ENCODE results near the gene ZNF470. TPM values are rescaled to one million over a fixed set of nuclear protein-coding genes. Genes with fewer than 3 reads are reported as not detected.

The ZNF470 gene
- 1 to 10 TPM; 4.8 to 6.4 TPM for total RNA-seq

DNA sequence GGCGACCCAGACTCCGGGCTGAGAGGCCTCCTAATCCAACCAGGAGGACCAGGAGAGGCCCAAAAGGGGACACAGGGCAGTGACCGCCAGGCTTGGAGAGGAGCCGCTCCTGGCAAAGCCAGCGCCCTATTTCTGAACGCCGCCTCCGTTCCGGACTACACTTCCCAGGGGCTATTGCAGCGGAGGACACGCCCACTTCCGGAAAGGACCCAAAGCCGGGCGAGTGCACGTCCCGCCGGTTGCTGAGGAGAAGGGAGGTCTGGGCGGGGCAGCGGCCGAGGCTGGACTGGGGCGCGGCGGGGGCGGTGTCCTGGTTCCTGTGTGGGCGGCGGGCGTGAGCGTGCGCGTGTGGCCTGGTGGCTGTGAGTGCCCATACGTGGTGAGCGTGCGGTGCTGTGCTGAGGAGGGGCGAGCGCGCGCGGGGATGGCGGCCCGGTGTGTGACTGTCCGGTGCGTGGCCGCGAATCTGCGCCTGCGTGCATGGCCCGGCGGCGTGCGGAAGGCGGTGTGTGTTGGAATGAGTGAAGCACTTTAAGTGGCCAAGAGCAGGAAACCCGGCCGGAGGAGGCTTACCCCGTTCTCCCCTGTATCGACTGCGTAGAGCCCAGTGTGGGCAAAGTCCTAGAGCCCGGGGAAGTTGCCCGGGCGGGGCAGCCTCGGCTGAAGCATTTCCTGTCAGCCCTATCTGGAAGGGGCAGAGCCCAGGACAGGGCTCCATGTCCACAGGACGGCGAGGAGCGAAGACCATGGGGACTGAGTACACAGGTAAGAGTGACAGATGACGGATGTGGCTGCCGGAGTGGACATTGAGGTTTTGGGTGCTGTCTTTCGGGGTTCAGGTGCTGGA is at the start of gene ZNF470:
ZNF470 (plus strand) TSS at position 195 of the 847 bp plus-strand sequence. CDS start 2,844 bp downstream, outside the sequence.
- H3K9me3 Mint-ChIP-seq (ENCODE audit: insufficient read depth): peaks cover 46% of the 10 kb centered on the region

DNA sequence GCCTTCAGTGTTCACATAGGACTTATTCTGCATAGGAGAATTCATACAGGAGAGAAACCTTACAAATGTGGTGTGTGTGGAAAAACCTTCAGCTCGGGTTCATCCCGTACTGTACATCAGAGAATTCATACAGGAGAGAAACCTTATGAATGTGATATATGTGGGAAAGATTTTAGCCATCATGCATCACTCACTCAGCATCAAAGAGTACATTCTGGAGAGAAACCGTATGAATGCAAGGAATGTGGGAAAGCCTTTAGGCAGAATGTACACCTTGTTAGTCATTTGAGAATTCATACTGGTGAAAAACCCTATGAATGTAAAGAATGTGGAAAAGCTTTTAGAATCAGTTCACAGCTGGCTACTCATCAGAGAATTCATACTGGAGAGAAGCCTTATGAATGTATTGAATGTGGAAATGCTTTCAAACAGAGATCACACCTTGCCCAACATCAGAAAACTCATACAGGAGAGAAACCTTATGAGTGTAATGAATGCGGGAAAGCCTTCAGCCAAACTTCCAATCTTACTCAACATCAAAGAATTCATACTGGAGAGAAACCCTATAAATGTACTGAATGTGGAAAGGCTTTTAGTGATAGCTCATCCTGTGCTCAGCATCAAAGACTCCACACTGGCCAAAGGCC is 41.9 kb upstream of the ZNF470 start:
- Mint-ChIP-seq H3K4me1 (ENCODE audit: low read depth) (no peaks in the 10 kb centered on the region), H3K27me3 (ENCODE audit: low read depth) (no peaks in the 10 kb centered on the region), H3K27ac (no peak overlapping the region), H3K4me3 (no peak overlapping the region), H3K9me3 (ENCODE audit: insufficient read depth) (peaks cover 65% of the 10 kb centered on the region), H3K36me3 (ENCODE audit: low read depth) (peaks cover 18% of the 10 kb centered on the region)
- ATAC-seq (no peak), DNase-seq (no peak)
- POLR2A ChIA-PET: no interaction called here
- CTCF ChIA-PET: no interaction called here

More for the DNA sequence above, at the start of gene ZNF470:
- Mint-ChIP-seq H3K27ac (peak within 1 kb of the TSS; percentile 96), H3K4me1 (ENCODE audit: low read depth) (peaks cover 12% of the 10 kb centered on the region), H3K4me3 (peak within 1 kb of the TSS; percentile 95), H3K36me3 (ENCODE audit: low read depth) (peaks cover 69% of the 10 kb centered on the region), H3K27me3 (ENCODE audit: low read depth) (no peaks in the 10 kb centered on the region)
- peak; percentile 97 for ATAC-seq
- ChIA-PET POLR2A (interaction anchor here (1.0 kb wide), 1 partner anchor 28 kb away, joined by 3 read pairs; the partner anchor contains the start of gene ZNF71), CTCF (no interaction called here)
- DNase-seq: peak; percentile 94

DNA sequence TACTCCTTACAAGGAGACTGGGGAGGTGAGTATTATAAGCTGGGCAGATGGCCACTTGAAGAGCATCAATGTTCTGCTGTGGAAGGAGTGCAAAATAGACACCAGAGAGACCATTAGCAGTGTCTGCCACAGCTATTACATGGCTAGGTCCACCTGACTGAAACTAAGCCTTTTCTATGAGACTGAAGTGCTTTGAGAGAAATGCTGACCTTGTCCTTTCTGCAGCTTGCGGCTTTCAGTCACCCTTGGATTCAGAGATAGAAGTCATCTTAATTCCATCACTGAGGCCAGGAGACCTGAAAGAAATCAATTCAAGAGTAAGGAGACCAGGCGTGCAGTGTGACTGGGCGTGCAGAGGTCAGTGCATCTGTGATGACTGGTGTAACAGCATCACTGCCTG is 29.8 kb upstream of the ZNF470 start:
- peak overlapping the region; percentile 85 for H3K4me3 Mint-ChIP-seq
- CTCF ChIA-PET: no interaction called here
- H3K9me3 Mint-ChIP-seq (ENCODE audit: insufficient read depth): peaks cover 51% of the 10 kb centered on the region
- no peaks in the 10 kb centered on the region for H3K27me3 Mint-ChIP-seq (ENCODE audit: low read depth)
- no peak for ATAC-seq
- no peak for DNase-seq
- H3K36me3 Mint-ChIP-seq (ENCODE audit: low read depth): peaks cover 48% of the 10 kb centered on the region
- POLR2A ChIA-PET: interaction anchor here (1.3 kb wide), 1 partner anchor 852 kb away, joined by 4 read pairs; the partner anchor contains the start of gene ZNF548
- peak overlapping the region; percentile 99 for H3K27ac Mint-ChIP-seq
- H3K4me1 Mint-ChIP-seq (ENCODE audit: low read depth): peaks cover 19% of the 10 kb centered on the region

DNA sequence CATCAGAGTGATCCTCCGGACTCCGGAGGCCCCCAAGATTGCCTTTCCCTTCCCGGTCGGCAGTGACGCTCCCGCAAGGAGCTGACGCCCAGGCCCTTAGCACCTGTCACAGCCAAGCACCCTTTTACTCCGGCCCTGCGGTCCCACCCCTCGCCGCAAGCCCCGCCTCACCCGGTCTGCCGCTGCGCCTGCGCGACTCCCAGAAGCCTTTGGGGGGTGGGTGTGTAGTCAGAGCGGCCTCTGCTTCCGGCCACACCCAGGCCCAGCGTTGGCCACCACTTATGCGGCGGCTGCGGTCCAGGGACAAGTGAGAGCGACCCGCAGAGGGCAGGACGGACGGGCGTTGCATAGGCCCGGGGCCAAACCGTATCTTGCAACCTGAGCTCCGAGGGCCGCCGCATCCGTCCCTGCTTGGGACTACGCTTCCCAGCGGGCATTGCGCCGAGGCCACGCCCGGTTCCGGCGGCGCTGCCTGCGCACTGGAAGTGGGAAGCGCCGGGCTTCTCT is 29.0 kb upstream of the ZNF470 start:
- Mint-ChIP-seq H3K36me3 (ENCODE audit: low read depth) (peaks cover 53% of the 10 kb centered on the region), H3K4me3 (peak overlapping the region; percentile 85), H3K4me1 (ENCODE audit: low read depth) (peaks cover 19% of the 10 kb centered on the region), H3K27ac (peak overlapping the region; percentile 99), H3K27me3 (ENCODE audit: low read depth) (no peaks in the 10 kb centered on the region), H3K9me3 (ENCODE audit: insufficient read depth) (peaks cover 49% of the 10 kb centered on the region)
- CTCF ChIA-PET: no interaction called here
- ATAC-seq (peak; percentile 93), DNase-seq (peak; percentile 95)
- POLR2A ChIA-PET: interaction anchor here (0.5 to 1.3 kb wide), 2 partner anchors 57 to 851 kb away, joined by 4 read pairs; partner anchors contain the start of genes ZNF548 and ZNF71

DNA sequence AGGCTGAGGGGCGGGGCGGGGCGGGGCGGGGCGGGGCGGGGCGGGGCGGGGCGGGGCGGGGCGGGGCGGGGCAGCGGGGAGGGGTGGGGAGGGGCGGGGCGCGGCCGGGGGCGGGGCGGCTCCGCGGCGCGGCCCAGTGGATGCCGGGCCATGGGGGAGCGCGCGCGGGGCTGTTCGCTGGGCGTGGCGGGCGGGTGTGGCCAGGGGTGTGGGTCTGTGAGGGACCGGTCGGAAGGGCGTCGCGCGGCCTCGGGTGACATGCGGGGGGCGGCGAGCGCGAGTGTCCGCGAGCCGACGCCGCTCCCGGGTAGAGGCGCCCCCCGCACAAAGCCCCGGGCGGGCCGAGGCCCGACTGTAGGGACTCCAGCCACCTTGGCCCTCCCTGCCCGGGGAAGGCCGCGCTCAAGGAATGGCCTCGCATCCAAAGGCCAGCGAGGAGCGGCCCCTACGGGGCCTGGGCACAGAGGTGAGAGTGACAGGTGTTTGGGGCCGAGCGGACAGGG is 28.5 kb upstream of the ZNF470 start, which contains the start of gene ZFP28:
ZFP28 (plus strand) TSS at position 188 of the 503 bp plus-strand sequence; CDS start at position 259, 71 bp downstream.
- Mint-ChIP-seq H3K36me3 (ENCODE audit: low read depth) (peaks cover 58% of the 10 kb centered on the region), H3K9me3 (ENCODE audit: insufficient read depth) (peaks cover 54% of the 10 kb centered on the region), H3K4me3 (peak within 1 kb of the TSS; percentile 85), H3K27ac (peak within 1 kb of the TSS; percentile 99), H3K4me1 (ENCODE audit: low read depth) (peaks cover 19% of the 10 kb centered on the region), H3K27me3 (ENCODE audit: low read depth) (no peaks in the 10 kb centered on the region)
- ChIA-PET POLR2A (interaction anchor here (1.3 kb wide), 1 partner anchor 850 kb away, joined by 4 read pairs; the partner anchor contains the start of gene ZNF548), CTCF (no interaction called here)
- peak; percentile 83 for DNase-seq
- ATAC-seq: peak; percentile 83

DNA sequence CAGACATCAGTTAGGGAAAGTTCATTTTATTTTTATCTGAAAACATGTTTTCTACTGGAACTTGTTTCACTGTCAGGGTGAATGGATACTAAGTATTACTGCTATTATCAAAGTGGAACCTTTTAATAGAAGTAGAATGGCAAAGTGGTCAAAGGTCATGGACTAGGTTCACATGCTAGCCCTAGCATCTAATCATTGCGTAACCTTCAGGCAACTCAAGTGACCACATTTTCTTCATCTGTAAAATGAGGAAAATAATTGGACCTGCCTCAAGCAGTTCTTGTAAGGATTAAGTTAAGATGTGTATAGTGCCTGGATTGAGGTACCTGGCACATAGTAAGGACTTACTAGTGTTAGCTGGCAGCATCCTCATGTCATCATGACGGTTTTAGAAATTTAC is 23.5 kb upstream of the ZNF470 start:
- ChIA-PET CTCF (no interaction called here), POLR2A (no interaction called here)
- Mint-ChIP-seq H3K27me3 (ENCODE audit: low read depth) (no peaks in the 10 kb centered on the region), H3K36me3 (ENCODE audit: low read depth) (peaks cover 75% of the 10 kb centered on the region), H3K4me3 (no peak overlapping the region), H3K27ac (no peak overlapping the region), H3K9me3 (ENCODE audit: insufficient read depth) (peaks cover 60% of the 10 kb centered on the region), H3K4me1 (ENCODE audit: low read depth) (peaks cover 12% of the 10 kb centered on the region)
- no peak for DNase-seq
- no peak for ATAC-seq

DNA sequence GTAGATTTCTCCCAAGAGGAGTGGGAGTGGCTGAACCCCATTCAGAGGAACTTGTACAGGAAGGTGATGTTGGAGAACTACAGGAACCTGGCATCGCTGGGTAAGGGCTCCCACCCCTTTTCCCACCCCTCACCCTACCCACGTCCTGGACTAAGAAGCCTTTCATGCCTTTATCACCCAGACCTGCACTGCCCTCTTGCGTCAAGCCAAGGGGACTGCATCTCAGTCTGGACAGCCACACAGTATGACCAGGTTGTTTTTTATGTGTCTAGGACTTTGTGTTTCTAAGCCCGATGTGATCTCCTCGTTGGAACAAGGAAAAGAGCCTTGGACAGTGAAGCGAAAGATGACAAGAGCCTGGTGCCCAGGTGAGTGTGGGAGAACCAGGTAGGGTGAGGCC is 19.7 kb upstream of the ZNF470 start:
- ChIA-PET POLR2A (no interaction called here), CTCF (no interaction called here)
- ATAC-seq (no peak), DNase-seq (no peak)
- Mint-ChIP-seq H3K27me3 (ENCODE audit: low read depth) (no peaks in the 10 kb centered on the region), H3K4me1 (ENCODE audit: low read depth) (no peaks in the 10 kb centered on the region), H3K36me3 (ENCODE audit: low read depth) (peaks cover 66% of the 10 kb centered on the region), H3K9me3 (ENCODE audit: insufficient read depth) (peaks cover 50% of the 10 kb centered on the region), H3K4me3 (no peak overlapping the region), H3K27ac (no peak overlapping the region)

DNA sequence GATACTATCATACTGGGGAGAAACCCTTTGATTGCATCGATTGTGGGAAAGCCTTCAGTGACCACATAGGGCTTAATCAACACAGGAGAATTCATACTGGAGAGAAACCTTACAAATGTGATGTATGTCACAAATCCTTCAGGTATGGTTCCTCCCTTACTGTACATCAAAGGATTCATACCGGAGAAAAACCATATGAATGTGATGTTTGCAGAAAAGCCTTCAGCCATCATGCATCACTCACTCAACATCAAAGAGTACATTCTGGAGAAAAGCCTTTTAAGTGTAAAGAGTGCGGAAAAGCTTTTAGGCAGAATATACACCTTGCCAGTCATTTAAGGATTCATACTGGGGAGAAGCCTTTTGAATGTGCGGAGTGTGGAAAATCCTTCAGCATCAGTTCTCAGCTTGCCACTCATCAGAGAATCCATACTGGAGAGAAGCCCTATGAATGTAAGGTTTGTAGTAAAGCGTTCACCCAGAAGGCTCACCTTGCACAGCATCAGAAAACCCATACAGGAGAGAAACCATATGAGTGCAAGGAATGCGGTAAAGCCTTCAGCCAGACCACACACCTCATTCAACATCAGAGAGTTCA is 12.9 kb upstream of the ZNF470 start:
- Mint-ChIP-seq H3K9me3 (ENCODE audit: insufficient read depth) (peaks cover 59% of the 10 kb centered on the region), H3K4me3 (no peak overlapping the region), H3K36me3 (ENCODE audit: low read depth) (peaks cover 46% of the 10 kb centered on the region), H3K27ac (no peak overlapping the region), H3K4me1 (ENCODE audit: low read depth) (no peaks in the 10 kb centered on the region), H3K27me3 (ENCODE audit: low read depth) (no peaks in the 10 kb centered on the region)
- DNase-seq (no peak), ATAC-seq (no peak)
- POLR2A ChIA-PET: no interaction called here
- CTCF ChIA-PET: no interaction called here

DNA sequence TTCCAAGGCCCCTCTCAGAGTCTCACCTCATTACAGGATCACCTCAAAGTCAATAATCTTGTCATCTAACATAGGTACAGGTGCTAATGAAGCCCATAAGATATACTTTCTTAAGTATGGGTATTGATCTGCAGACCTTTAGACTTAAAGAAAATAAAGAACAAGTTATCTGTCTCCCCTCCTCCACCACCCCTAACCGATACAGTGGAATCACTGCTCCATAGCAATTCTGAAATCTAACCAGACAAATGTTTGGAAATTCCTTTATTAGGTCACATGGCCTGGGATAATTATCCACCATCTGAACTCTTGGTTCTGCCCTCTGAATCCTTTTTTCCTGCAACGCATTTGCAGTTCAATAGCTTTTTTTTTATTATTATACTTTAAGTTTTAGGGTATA is 4.5 kb upstream of the ZNF470 start:
- CTCF ChIA-PET: no interaction called here
- POLR2A ChIA-PET: no interaction called here
- peaks cover 67% of the 10 kb centered on the region for H3K9me3 Mint-ChIP-seq (ENCODE audit: insufficient read depth)
- peaks cover 6% of the 10 kb centered on the region for H3K4me1 Mint-ChIP-seq (ENCODE audit: low read depth)
- ATAC-seq (no peak), DNase-seq (no peak)
- no peak overlapping the region for H3K27ac Mint-ChIP-seq
- H3K27me3 Mint-ChIP-seq (ENCODE audit: low read depth): no peaks in the 10 kb centered on the region
- peaks cover 32% of the 10 kb centered on the region for H3K36me3 Mint-ChIP-seq (ENCODE audit: low read depth)
- no peak overlapping the region for H3K4me3 Mint-ChIP-seq

DNA sequence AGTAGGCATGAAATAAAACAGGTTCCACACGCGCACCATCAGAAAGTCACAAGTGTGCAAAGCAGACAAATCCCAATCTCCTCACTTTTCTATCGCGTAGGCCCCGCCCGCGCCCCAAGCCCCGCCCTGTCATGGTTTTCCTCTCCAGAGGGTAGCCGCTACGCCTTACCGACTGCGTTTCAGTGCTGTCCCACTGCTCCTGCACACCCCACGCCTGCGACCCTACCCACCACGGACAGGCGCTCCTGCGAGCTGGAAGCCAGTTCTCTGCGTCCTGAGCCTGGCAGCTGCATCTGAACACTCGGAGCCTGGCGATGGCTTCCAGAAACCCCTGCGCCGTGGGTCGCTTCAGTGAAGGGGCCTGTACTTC is 379 bp upstream of the ZNF470 start:
- Mint-ChIP-seq H3K27me3 (ENCODE audit: low read depth) (no peaks in the 10 kb centered on the region), H3K9me3 (ENCODE audit: insufficient read depth) (peaks cover 52% of the 10 kb centered on the region), H3K4me3 (peak overlapping the region; percentile 95), H3K27ac (peak overlapping the region; percentile 96), H3K4me1 (ENCODE audit: low read depth) (peaks cover 12% of the 10 kb centered on the region), H3K36me3 (ENCODE audit: low read depth) (peaks cover 67% of the 10 kb centered on the region)
- DNase-seq (peak; percentile 64), ATAC-seq (peak; percentile 62)
- POLR2A ChIA-PET: interaction anchor here (1.0 kb wide), 1 partner anchor 28 kb away, joined by 3 read pairs; the partner anchor contains the start of gene ZNF71
- CTCF ChIA-PET: no interaction called here

DNA sequence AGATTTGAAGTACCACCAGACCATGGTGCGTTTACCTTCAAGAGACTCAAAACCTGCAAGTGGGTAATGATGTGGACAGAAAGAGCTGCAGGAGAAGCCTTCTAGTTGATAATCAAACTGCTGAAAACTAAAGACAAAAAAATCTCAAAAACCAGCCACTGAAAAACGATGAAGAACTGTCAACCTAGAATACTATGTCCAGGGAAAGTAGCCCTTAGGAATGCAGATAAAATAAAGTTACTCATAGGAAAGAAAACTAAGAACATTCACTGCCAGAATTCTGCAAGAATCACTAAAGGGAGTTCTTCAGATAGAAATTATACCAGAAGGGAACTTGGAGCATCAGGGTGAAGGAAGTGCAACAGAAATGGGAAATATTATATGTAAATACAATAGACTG is 5.3 kb downstream of the ZNF470 start:
- no peak overlapping the region for H3K27ac Mint-ChIP-seq
- CTCF ChIA-PET: no interaction called here
- H3K4me3 Mint-ChIP-seq: no peak overlapping the region
- peaks cover 8% of the 10 kb centered on the region for H3K4me1 Mint-ChIP-seq (ENCODE audit: low read depth)
- peaks cover 81% of the 10 kb centered on the region for H3K36me3 Mint-ChIP-seq (ENCODE audit: low read depth)
- ATAC-seq (no peak), DNase-seq (no peak)
- H3K27me3 Mint-ChIP-seq (ENCODE audit: low read depth): no peaks in the 10 kb centered on the region
- H3K9me3 Mint-ChIP-seq (ENCODE audit: insufficient read depth): peaks cover 52% of the 10 kb centered on the region
- POLR2A ChIA-PET: no interaction called here
